Activated naive CD4-positive, alpha-beta T cell treated with anti-CD3 and anti-CD28 coated beads, Interleukin-2, amount 50 U/mL, for 16 hours (primary cell): ENCODE measurements around the gene RAB31.

ENCODE experiments used
- DNase-seq: peaks from one replicate; pipeline ENCODE4 v3.0.0-alpha.2; 2020

RAB31 gene

GRCh38 chr18:9714266-9715087 is 6.4 kb downstream of the RAB31 start:
- no peak for DNase-seq

GRCh38 chr18:9715088-9715343 is 6.9 kb downstream of the RAB31 start:
- DNase-seq: no peak

GRCh38 chr18:9715978-9716774 is 8.1 kb downstream of the RAB31 start:
- DNase-seq: no peak

GRCh38 chr18:9716780-9717563 is 8.9 kb downstream of the RAB31 start:
- DNase-seq: no peak

GRCh38 chr18:9719421-9719981 is 11.4 kb downstream of the RAB31 start:
- DNase-seq: no peak

- DNase-seq: no peak
Measured at GRCh38 chr18:9720327-9720726, 12.2 kb downstream of the RAB31 start.

DNA sequence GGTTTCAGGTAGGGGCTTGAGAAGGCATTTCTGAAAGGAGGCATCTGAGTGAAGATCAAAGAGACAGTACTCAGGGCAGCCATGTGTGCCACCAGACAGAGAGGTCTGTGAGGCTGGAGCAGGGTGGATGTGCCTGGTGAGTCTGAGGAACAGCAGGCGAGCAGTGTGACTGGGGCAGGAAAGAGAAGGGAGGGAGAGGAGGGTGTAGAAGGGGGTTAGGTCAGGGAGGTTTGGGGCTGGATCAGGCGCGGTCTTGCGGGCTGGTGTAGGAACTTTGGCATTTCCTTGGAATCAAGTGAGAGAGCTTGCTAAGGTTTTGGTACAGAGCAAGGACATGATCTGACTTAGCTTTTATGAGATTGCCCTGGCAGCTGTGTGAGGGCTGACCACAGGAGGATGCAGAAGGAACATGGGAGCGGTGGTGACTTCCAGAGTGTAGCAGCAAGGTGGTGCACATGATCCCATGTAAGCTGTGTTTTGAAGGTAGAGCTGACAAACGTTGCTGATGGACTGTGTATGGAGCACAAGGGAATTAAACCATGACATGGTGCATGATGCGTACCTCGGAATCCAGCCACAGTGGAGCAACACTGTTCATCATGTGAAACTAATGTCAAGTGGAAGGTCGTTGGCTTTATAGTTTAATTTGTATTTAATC is 13.9 kb downstream of the RAB31 start:
- no peak for DNase-seq

- DNase-seq: no peak
Measured at GRCh38 chr18:9722691-9723090, 14.6 kb downstream of the RAB31 start.

DNA sequence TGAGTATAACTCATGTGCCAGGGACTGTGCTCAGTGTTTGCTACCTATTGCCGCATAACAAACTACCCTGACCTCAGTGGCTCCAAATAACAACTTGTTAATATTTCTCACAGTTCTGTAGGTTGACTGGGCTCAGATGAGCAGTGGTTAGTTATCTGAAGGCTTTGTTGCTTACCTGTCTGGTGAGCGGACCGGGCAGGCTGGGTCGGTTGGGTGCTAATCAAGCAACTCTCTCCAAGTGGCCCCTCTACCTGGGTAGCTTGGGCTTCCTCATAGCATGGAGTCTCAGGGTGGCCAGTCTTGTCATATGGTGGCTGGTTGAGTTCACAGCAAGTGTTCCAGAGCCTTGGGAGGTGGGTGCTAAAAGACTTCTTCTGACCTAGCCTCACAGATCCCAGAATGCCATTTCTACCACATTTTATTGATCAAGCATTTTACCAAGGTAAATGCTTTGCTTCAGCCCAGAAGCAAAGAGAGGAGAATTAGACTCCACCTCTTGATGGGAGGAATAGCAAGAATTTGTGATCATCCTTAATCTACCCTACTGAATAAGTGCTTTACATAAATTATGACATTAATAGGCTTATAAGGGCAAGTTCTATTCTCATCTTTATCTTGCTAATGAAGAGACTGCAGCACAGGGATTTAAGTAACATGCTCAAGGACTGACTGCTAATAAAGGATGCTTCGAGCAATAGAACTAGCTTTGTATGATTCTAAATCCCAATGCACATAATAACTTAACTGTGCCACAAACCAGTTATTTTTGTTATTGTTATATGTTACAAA is 16.9 kb downstream of the RAB31 start:
- DNase-seq: no peak

DNA sequence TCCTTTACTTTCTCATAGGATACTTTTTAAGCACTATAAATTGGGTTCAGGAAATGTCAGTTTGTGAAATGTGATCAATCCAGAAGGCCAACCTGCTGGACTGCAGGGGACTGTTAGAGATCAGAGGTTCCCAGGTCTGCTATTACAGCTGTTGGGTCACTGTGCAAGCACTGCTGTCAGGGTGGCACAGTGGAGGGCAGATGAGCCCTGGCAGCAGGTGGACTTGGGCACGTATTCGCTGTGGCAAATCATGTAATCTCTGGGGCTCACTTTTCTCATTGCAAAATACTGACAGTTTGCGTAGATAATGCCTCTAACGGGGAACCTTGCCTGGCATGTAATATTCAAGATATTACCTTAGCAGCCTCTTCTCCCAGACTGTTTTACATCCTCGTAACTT is 18.1 kb downstream of the RAB31 start:
- no peak for DNase-seq

DNA sequence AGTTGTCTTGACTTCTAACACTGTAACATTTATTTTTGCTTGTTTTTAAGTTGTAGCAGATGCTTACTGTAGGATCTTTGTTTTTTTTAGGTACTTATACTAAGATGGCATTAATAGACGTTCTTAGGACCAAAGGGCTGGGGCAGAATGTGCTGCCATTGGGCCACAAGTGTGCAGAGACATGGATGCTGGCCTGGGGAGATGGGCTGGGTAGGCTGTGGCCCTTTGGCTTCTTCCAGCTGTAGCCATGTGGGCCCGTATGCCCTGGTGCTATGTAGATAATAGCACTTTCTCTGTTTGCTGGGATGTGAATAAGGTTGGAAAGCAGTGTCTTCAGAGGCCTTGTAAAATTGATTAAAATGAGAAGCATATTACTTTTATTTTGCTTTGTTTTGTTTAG is 18.8 kb downstream of the RAB31 start:
- DNase-seq: no peak

DNA sequence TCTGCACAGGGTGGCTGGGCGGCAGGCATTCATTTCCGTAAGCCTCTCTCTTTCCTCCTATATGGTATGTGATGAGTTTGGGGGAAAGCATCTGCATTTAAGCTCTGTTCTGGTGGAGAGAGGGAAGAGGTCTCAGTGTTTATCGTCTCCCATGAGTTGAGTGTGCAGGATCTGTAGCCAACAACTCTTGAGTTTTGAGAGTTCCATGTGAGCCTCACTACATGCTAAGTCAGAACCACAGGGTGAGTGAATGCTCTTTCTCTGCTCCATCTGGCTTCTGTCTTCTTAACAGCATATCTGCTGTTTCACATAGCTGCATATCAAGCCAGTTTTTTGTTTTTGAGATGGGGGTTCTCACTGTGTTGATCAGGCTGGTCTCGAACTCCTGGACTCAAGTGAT is 22.7 kb downstream of the RAB31 start:
- DNase-seq: no peak

GRCh38 chr18:9731380-9731779 is 23.3 kb downstream of the RAB31 start:
- no peak for DNase-seq

DNA sequence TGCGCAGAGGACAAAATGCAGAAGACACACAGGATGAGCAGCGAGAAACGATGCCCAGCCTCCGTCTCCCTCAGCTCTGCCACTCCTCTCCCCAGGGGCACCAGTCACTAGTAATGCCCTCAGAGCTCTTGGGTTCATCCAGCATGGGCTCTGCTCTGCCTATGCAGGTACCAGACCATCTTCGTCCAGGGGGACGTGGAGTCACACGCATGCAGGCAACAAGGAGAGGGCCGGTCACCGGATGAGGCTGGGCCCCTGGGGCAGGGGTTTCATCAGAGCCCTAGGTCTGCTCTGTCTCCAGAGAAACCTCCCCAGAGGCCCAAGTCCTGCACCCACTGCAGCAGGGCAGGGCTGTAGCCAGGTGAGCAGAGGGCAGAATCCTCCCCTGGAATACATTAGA is 23.9 kb downstream of the RAB31 start:
- no peak for DNase-seq

DNA sequence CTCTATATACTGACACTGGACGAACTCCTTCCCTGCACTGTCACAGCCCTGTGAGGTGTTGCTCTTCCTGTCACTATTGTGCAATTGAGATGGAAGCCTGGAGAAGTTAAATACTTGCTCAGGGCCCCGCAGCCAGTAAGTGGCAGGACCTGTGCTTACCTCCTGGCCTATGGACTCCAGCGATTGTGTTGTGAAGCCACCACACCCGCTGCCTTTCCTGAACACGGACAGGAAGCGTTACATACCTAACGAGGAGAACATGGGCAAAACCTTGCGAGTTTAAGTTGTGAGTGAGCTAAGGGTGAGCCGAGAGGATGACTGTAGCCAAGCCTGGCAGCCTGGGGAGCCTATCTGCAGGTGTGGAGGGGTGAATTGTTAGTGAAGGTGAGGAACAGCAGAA is 26.1 kb downstream of the RAB31 start:
- DNase-seq: no peak

- DNase-seq: no peak
Measured at GRCh38 chr18:9735238-9735637, 27.1 kb downstream of the RAB31 start.

DNA sequence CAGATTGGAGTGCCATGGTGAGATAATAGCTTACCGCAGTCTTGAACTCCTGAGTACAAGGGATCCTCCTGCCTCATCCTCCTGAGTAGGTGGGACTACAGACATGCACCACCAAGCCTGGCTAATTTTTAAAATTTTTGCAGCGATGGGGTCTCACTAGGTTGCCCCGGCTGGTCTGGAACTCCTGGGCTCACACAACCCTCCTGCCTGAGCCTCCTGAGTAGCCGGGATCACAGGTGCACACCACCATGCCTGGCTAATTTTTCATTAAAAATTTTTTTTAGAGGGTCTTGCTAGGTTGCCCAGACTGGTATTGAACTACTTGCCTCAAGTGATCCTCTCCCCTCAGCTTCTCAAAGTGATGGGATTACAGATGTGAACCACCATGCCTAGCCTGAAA is 27.8 kb downstream of the RAB31 start:
- DNase-seq: no peak

- DNase-seq: no peak
Measured at GRCh38 chr18:9736286-9736835, 28.3 kb downstream of the RAB31 start.

DNA sequence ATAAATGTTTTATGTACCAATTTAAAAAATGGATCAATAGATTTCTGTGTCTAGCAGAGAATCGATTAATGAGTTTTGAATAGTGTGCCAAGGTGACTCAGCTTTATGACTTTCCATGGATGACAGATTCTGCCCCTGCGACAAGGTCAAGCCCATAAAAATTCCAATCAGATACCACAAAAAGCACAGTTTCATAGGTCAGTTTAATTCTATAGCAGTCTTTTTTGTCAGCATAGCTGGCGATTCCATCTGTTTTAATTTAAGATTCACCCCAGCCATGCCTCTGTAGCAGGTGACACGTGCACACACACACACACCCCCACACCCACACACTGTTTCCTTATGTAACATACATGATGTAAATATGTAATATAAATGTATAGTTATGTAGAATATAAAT is 28.9 kb downstream of the RAB31 start:
- DNase-seq: no peak

GRCh38 chr18:9737472-9738121 is 29.5 kb downstream of the RAB31 start:
- DNase-seq: no peak

DNA sequence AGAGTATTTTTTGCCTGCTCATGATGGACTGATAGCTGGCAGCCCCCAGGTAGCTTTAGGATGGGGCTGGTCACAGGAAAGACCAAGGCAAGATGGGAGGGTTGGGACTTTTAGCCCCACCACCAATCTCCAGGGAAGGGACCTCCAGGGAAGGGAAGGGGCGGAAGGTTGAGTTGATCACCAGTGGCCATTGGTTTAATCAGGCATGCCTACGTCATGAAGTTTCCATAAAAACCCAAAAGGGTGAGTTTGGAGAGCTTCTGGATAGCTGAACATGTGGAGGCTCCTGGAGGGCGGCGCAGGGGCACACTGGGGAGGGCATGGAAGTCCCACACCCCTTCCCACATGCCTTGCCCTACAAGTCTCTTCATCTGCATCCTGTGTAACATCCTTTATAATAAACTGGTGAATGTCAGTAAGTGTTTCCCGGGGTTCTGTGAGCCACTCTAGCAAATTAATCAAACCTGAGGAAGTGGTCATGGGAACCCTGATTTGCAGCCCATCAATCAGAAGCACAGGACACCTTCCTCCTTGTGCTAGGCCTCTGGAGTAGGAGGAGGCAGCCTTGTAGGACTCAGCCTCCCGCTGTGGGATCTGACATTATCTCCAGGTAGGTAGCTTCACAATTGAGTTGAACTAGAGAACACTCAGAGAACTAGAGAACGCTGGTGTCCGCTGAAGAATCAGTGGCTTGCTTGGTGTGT is 30.3 kb downstream of the RAB31 start:
- DNase-seq: no peak
